Activated naive CD4-positive, alpha-beta T cell treated with anti-CD3 and anti-CD28 coated beads, Interleukin-2, amount 50 U/mL, for 72 hours (primary cell): ENCODE measurements around the gene G6PD. TPM values are rescaled to one million over a fixed set of nuclear protein-coding genes. Genes with fewer than 3 reads are reported as not detected.
"Not testable (repeated sequence)": the region's sequence is repeated elsewhere in the genome, so short reads cannot be mapped to it uniquely, and the experiment has no call there.

Experiments
- ATAC-seq, 2 donors: fragments of 150-1000 bp; cut with Tn5 transposase; 2 replicates each; pipeline ENCODE4 v1.10.0; 2021; ENCODE audit warnings: mild to moderate bottlenecking in 2 of 2, moderate library complexity in 2 of 2
- DNase-seq, 2 donors: peaks; one replicate each; pipeline ENCODE4 v3.0.0; 2021 to 2022; ENCODE audit warnings: low spot score in 2 of 2
- H3K27ac Mint-ChIP-seq, 2 donors: one replicate each; pipeline ENCODE4 v1.8.0; 2022; ENCODE audit warnings: mild to moderate bottlenecking in 2 of 2, mixed read lengths in 2 of 2
- H3K36me3 Mint-ChIP-seq, 2 donors: one replicate each; pipeline ENCODE4 v1.8.0; 2022; ENCODE audit warnings: mixed read lengths in 2 of 2
- H3K9me3 Mint-ChIP-seq, 2 donors: one replicate each; pipeline ENCODE4 v1.8.0; 2022; ENCODE audit warnings: mixed read lengths in 2 of 2
- total RNA-seq, 2 donors: library from RNA; stranded (reverse); gene quantifications; one replicate each; pipeline ENCODE4 v1.2.3, GENCODE V29; 2022

The G6PD gene
- total RNA-seq, 2 donors from 2014 or later = 74.2 to 75.9 TPM

GRCh38 chrX:154549766-154550165 is 3.1 kb upstream of the G6PD start:
- Mint-ChIP-seq H3K9me3 (no peaks in the 10 kb centered on the region), H3K36me3 (peaks cover 11 to 17% of the 10 kb centered on the region in 2 donors), H3K27ac (peak overlapping the region; percentile 19 to 57)
- no peak for DNase-seq
- no peak for ATAC-seq

- no peak for DNase-seq
- peak overlapping the region; percentile 97 to 99 for H3K27ac Mint-ChIP-seq
- ATAC-seq = no peak
- H3K9me3 Mint-ChIP-seq = no peaks in the 10 kb centered on the region
- H3K36me3 Mint-ChIP-seq = peaks cover 11 to 15% of the 10 kb centered on the region in 2 donors
Measured at GRCh38 chrX:154548028-154548316, 1.3 kb upstream of the G6PD start.

- Mint-ChIP-seq H3K9me3 (no peaks in the 10 kb centered on the region), H3K27ac (peak within 1 kb of the TSS; percentile 97 to 99), H3K36me3 (peaks cover 11 to 19% of the 10 kb centered on the region in 2 donors)
- DNase-seq = peak; percentile 88 to 95
- ATAC-seq = peak; percentile 86 to 89
Measured at GRCh38 chrX:154547245-154548027, 790 bp upstream of the G6PD start, which contains the start of gene IKBKG. TSS of gene IKBKG (plus strand) at chrX:154547620. CDS start at chrX:154552003, 4,383 bp downstream.

- Mint-ChIP-seq H3K36me3 (peaks cover 11 to 19% of the 10 kb centered on the region in 2 donors), H3K27ac (peak overlapping the region; percentile 29 to 99), H3K9me3 (no peaks in the 10 kb centered on the region)
- DNase-seq (no peak), ATAC-seq (no peak)
Measured at GRCh38 chrX:154545673-154546274, 872 bp downstream of the G6PD start.

GRCh38 chrX:154542723-154543424 is 3.8 kb downstream of the G6PD start:
- Mint-ChIP-seq H3K36me3 (peaks cover 3 to 15% of the 10 kb centered on the region in 2 donors), H3K9me3 (no peaks in the 10 kb centered on the region), H3K27ac (peak overlapping the region; percentile 93 to 98)
- ATAC-seq = peak in 1 of 2 donors; percentile 25
- DNase-seq = no peak

GRCh38 chrX:154541896-154542722 is 4.5 kb downstream of the G6PD start:
- no peak for DNase-seq
- ATAC-seq = peak in 1 of 2 donors; percentile 9
- H3K9me3 Mint-ChIP-seq = no peaks in the 10 kb centered on the region
- peak overlapping the region; percentile 93 to 98 for H3K27ac Mint-ChIP-seq
- peaks cover 0 to 11% of the 10 kb centered on the region in 2 donors for H3K36me3 Mint-ChIP-seq

GRCh38 chrX:154541589-154541895 is 5.1 kb downstream of the G6PD start:
- DNase-seq (no peak), ATAC-seq (no peak)
- peaks cover 0 to 11% of the 10 kb centered on the region in 2 donors for H3K36me3 Mint-ChIP-seq
- H3K27ac Mint-ChIP-seq = peak overlapping the region in 1 of 2 donors; percentile 93
- no peaks in the 10 kb centered on the region for H3K9me3 Mint-ChIP-seq

- H3K36me3 Mint-ChIP-seq = peaks cover 0 to 8% of the 10 kb centered on the region in 2 donors
Measured at GRCh38 chrX:154540897-154541535, 5.6 kb downstream of the G6PD start.

GRCh38 chrX:154540365-154540764 is 6.3 kb downstream of the G6PD start:
- H3K9me3 Mint-ChIP-seq, H3K36me3 Mint-ChIP-seq, ATAC-seq, DNase-seq: not testable (repeated sequence)
- H3K27ac Mint-ChIP-seq = peak overlapping the region in 1 of 2 donors; percentile 93

More at GRCh38 chrX:154540897-154541535, 5.6 kb downstream of the G6PD start:
- no peaks in the 10 kb centered on the region for H3K9me3 Mint-ChIP-seq
- peak overlapping the region in 1 of 2 donors; percentile 93 for H3K27ac Mint-ChIP-seq
- no peak for ATAC-seq
- no peak for DNase-seq

- ATAC-seq = no peak
- Mint-ChIP-seq H3K27ac (peak overlapping the region in 1 of 2 donors; percentile 50), H3K36me3 (peaks cover 0 to 6% of the 10 kb centered on the region in 2 donors)
Measured at GRCh38 chrX:154539077-154539476, 7.6 kb downstream of the G6PD start.

GRCh38 chrX:154535892-154536291 is 10.8 kb downstream of the G6PD start:
- H3K9me3 Mint-ChIP-seq = no peaks in the 10 kb centered on the region
- DNase-seq (no peak), ATAC-seq (no peak)
- no peak overlapping the region for H3K27ac Mint-ChIP-seq
- no peaks in the 10 kb centered on the region for H3K36me3 Mint-ChIP-seq

More at GRCh38 chrX:154539077-154539476, 7.6 kb downstream of the G6PD start:
- H3K9me3 Mint-ChIP-seq = no peaks in the 10 kb centered on the region
- no peak for DNase-seq

- ATAC-seq (peak; percentile 96 to 97), DNase-seq (peak; percentile 83 to 84)
- Mint-ChIP-seq H3K36me3 (no peaks in the 10 kb centered on the region), H3K9me3 (no peaks in the 10 kb centered on the region), H3K27ac (no peak overlapping the region)
Measured at GRCh38 chrX:154534526-154535322, 11.9 kb downstream of the G6PD start.

- ATAC-seq (no peak), DNase-seq (no peak)
- H3K9me3 Mint-ChIP-seq = no peaks in the 10 kb centered on the region
- H3K27ac Mint-ChIP-seq = peak overlapping the region in 1 of 2 donors; percentile 36
- H3K36me3 Mint-ChIP-seq = no peaks in the 10 kb centered on the region
Measured at GRCh38 chrX:154532690-154533089, 14.0 kb downstream of the G6PD start.

- Mint-ChIP-seq H3K27ac (no peak overlapping the region), H3K36me3 (no peaks in the 10 kb centered on the region), H3K9me3 (no peaks in the 10 kb centered on the region)
- ATAC-seq = no peak
- no peak for DNase-seq
Measured at GRCh38 chrX:154531626-154532025, 15.0 kb downstream of the G6PD start.

GRCh38 chrX:154530286-154530685 is 16.4 kb downstream of the G6PD start:
- H3K27ac Mint-ChIP-seq = peak overlapping the region in 1 of 2 donors; percentile 29
- no peaks in the 10 kb centered on the region for H3K36me3 Mint-ChIP-seq
- ATAC-seq = no peak
- DNase-seq = no peak
- no peaks in the 10 kb centered on the region for H3K9me3 Mint-ChIP-seq
